ENCODE measurements around the gene P2RX3. TPM values are rescaled to one million over a fixed set of nuclear protein-coding genes. Genes with fewer than 3 reads are reported as not detected.

The P2RX3 gene
- total RNA-seq, 2 experiments from 2014 or later = not detected

DNA sequence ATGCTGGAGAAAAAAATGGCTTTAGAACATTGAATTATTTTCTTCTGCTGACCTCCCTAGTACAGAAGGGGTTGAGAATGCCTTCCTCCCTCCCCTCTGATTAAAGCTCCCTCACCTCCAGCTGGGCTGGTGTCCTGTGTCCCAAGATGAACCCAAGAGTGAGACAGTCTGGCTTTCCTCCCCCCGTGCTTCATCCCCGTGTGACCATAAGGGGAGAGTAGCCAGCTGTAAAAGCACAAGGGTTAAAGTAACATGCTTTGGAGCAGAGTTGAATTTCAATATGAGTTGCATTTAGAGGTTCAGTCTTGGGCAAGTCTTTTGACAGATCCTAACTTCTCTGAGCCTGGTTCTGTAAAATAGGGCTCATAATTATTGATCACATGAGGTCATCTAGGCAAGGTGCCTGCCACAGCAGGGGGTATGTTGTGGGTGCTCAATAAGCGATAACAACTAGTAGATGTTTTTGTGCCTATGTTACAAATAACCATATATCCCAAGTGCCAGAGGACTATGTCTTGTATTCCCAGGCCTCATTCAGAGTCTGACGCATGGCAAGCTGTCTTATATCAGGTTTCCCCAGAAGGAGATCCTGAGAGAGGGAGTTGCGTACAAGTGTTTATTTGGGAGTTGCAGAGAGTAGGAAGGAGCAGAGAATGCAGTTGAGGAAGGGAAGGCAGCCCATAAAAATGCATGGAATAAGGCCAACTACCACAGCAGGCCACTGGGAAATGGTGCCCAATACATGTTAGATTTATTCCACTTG is 48.2 kb downstream of the P2RX3 start:
- Mint-ChIP-seq H3K9me3 (no peaks in the 10 kb centered on the region), H3K36me3 (no peaks in the 10 kb centered on the region), H3K4me1 (ENCODE audit: low read depth) (no peaks in the 10 kb centered on the region), H3K27me3 (no peaks in the 10 kb centered on the region), H3K27ac (no peak overlapping the region), H3K4me3 (no peak overlapping the region)
- ChIA-PET CTCF (interaction anchor here (1.3 kb wide), 1 partner anchor 38 kb away, joined by 4 read pairs; no protein-coding TSS in a partner anchor), POLR2A (no interaction called here)
- intact Hi-C loops (cut with micrococcal nuclease) = no loop called here
- no peak for DNase-seq

DNA sequence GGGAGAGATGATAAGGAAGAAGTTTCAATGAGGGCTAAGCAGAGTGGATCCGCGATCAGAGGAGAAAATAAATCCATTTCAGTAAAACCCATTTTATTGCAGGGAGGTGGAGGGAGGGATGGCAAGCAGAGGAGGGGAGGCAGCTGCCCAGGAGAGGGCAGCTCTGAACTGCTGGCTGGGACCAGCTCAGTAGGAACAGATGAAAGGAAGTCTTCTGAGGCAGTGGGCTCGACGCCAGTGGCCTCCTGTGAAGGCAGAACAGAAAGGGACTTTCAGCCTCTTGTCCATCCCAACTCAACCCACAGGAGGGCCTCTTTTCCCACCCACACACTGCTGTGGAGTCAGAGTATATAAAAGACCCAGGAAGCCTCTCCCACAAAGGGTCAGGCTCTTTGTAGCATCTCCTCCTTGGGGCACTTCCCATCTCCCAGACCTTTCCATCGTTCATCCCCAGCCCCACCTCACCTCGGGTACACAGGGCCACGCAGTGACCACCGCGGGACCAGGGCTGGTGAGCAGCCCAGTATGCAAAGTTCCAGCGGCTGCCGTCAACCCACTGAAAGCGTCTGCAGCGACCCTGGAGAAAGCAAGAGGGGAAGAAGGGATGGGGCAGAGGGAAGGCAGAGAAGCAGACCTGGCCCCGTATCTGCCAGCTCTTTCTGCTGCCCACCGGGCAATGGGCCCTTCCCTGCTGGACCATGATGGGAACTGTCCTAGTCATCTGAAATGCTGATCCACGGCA is 49.3 kb downstream of the P2RX3 start:
- intact Hi-C loops (cut with micrococcal nuclease) = no loop called here
- no peak overlapping the region for H3K4me3 Mint-ChIP-seq
- no peaks in the 10 kb centered on the region for H3K36me3 Mint-ChIP-seq
- H3K9me3 Mint-ChIP-seq = no peaks in the 10 kb centered on the region
- no peak for DNase-seq
- H3K27me3 Mint-ChIP-seq = no peaks in the 10 kb centered on the region
- CTCF ChIA-PET = interaction anchor here (1.0 to 1.3 kb wide), 2 partner anchors 39 to 106 kb away, joined by 3 to 4 read pairs; no protein-coding TSS in a partner anchor
- no peak overlapping the region for H3K27ac Mint-ChIP-seq
- POLR2A ChIA-PET = no interaction called here
- H3K4me1 Mint-ChIP-seq (ENCODE audit: low read depth) = no peaks in the 10 kb centered on the region

DNA sequence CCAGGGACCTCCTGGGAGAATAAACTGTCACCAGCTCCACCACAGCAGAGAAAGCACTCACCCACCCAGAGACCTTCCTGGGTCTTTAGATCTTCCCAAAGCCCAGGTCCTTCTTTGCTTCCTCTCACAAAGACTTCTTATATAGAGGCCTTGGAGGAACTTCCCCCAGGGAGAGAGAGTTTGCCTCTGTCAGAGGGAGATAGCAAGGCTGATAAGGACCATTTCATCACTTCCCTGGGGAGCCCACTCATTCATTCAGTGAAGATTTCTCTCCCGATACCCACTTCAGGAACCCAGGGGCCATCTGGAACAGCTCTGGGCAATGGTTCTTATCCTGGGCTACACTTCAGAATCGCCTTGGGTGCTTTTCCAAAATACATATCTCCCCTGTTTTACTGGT is 52.4 kb downstream of the P2RX3 start, which contains the start of gene PRG2:
Gene PRG2 (minus strand): TSS at position 116 of the 400 bp plus-strand sequence. CDS start 706 bp downstream, outside the sequence.
- CTCF ChIA-PET = interaction anchor here (1.3 kb wide), 1 partner anchor 42 kb away, joined by 3 read pairs; no protein-coding TSS in a partner anchor
- Mint-ChIP-seq H3K9me3 (no peaks in the 10 kb centered on the region), H3K36me3 (no peaks in the 10 kb centered on the region), H3K27ac (no peak within 1 kb of the TSS), H3K4me1 (ENCODE audit: low read depth) (no peaks in the 10 kb centered on the region), H3K4me3 (no peak within 1 kb of the TSS), H3K27me3 (no peaks in the 10 kb centered on the region)
- POLR2A ChIA-PET = no interaction called here
- no peak for DNase-seq
- intact Hi-C loops (cut with micrococcal nuclease) = no loop called here

- ChIA-PET CTCF (interaction anchor here (1.3 kb wide), 1 partner anchor 42 kb away, joined by 3 read pairs; no protein-coding TSS in a partner anchor), POLR2A (no interaction called here)
- intact Hi-C loops (cut with micrococcal nuclease) = no loop called here
- Mint-ChIP-seq H3K9me3 (no peaks in the 10 kb centered on the region), H3K4me1 (ENCODE audit: low read depth) (no peaks in the 10 kb centered on the region), H3K36me3 (no peaks in the 10 kb centered on the region), H3K27me3 (no peaks in the 10 kb centered on the region), H3K27ac (no peak overlapping the region), H3K4me3 (no peak overlapping the region)
- no peak for DNase-seq
Observed at GRCh38 chr11:57391111-57391510, 53.0 kb downstream of the P2RX3 start.

DNA sequence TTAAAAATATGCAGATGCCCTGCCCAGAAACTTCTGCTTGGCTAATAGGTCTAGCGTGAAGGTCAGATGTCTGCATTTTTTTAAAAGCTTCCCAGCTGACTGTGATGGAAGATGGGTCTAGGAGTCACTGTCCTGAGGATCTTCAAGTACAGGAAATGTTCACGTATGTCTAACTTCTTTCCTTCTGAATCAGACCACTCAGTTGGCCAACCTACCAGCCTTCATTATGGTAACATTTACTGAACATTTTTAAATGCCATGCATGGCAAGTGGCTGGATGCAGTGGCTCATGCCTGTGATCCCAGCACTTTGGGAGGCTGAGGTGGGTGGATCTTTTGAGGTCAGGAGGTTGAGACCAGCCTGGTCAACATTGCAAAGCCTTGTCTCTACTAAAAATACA is 53.4 kb downstream of the P2RX3 start:
- no peaks in the 10 kb centered on the region for H3K36me3 Mint-ChIP-seq
- POLR2A ChIA-PET = no interaction called here
- H3K27ac Mint-ChIP-seq = no peak overlapping the region

GRCh38 chr11:57392066-57392762 is 54.1 kb downstream of the P2RX3 start:
- CTCF ChIA-PET = interaction anchor here (0.7 to 1.6 kb wide), 2 partner anchors 66 to 249 kb away, joined by 3 to 9 read pairs; no protein-coding TSS in a partner anchor
- Mint-ChIP-seq H3K9me3 (no peaks in the 10 kb centered on the region), H3K36me3 (no peaks in the 10 kb centered on the region), H3K4me1 (ENCODE audit: low read depth) (no peaks in the 10 kb centered on the region), H3K4me3 (no peak overlapping the region), H3K27me3 (no peaks in the 10 kb centered on the region), H3K27ac (no peak overlapping the region)
- intact Hi-C loops (cut with micrococcal nuclease) = no loop called here
- POLR2A ChIA-PET = interaction anchor here (2.9 kb wide), 1 partner anchor 14 kb away, joined by 7 read pairs; no protein-coding TSS in a partner anchor
- no peak for DNase-seq

More for the DNA sequence above, 53.4 kb downstream of the P2RX3 start:
- no peak for DNase-seq
- H3K4me3 Mint-ChIP-seq = no peak overlapping the region
- H3K27me3 Mint-ChIP-seq = no peaks in the 10 kb centered on the region
- CTCF ChIA-PET = interaction anchor here (0.7 to 1.3 kb wide), 2 partner anchors 43 to 250 kb away, joined by 3 read pairs; no protein-coding TSS in a partner anchor
- no peaks in the 10 kb centered on the region for H3K9me3 Mint-ChIP-seq
- intact Hi-C loops (cut with micrococcal nuclease) = no loop called here
- H3K4me1 Mint-ChIP-seq (ENCODE audit: low read depth) = no peaks in the 10 kb centered on the region

GRCh38 chr11:57392763-57393105 is 54.6 kb downstream of the P2RX3 start:
- no peak overlapping the region for H3K4me3 Mint-ChIP-seq
- no peaks in the 10 kb centered on the region for H3K9me3 Mint-ChIP-seq
- no peaks in the 10 kb centered on the region for H3K4me1 Mint-ChIP-seq (ENCODE audit: low read depth)
- no peaks in the 10 kb centered on the region for H3K27me3 Mint-ChIP-seq
- POLR2A ChIA-PET = interaction anchor here (2.9 kb wide), 1 partner anchor 14 kb away, joined by 7 read pairs; no protein-coding TSS in a partner anchor
- intact Hi-C loops (cut with micrococcal nuclease) = no loop called here
- no peaks in the 10 kb centered on the region for H3K36me3 Mint-ChIP-seq
- CTCF ChIA-PET = interaction anchor here (1.6 kb wide), 1 partner anchor 65 kb away, joined by 9 read pairs; no protein-coding TSS in a partner anchor
- no peak for DNase-seq
- no peak overlapping the region for H3K27ac Mint-ChIP-seq

DNA sequence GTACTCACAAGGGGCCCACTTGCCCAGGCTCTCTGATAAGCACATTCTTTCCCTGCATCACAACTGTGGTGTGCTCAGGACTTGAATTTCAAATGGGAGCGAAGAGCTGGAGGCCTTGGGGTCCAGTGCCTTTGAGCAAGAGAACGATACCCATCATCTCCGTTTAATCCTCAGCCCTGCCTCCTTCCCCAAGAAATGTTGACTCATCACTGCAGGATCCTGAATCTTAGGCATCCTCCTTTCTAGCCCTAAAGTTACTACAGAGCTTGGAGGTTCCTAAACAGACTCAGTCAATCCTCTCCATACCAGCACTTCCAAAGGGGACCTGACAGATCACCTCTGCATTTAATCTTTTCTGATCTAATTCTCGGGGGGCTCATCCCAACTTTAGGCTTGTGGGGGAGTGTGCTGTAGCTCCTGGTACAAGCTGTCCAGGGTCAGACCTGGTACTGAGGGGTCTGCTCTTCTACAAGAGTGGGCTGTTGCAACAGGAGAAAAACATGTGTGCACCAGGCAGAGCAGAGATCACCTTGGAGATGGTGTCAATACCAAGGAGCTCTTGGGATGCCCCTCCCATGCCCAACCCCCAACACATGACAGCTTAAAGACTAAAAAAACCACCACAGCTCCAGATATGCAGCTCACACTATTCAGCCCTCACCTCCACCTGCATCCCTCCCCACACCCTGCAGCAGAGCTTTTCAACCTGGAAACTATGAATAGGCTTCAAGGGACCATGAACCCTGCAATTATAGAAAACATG is 56.2 kb downstream of the P2RX3 start:
- Mint-ChIP-seq H3K4me1 (ENCODE audit: low read depth) (no peaks in the 10 kb centered on the region), H3K27ac (no peak overlapping the region), H3K27me3 (no peaks in the 10 kb centered on the region), H3K4me3 (no peak overlapping the region), H3K36me3 (no peaks in the 10 kb centered on the region), H3K9me3 (no peaks in the 10 kb centered on the region)
- intact Hi-C loops (cut with micrococcal nuclease) = no loop called here
- CTCF ChIA-PET = interaction anchor here (1.2 to 1.9 kb wide), 2 partner anchors 64 to 66 kb away, joined by 3 to 5 read pairs; partner anchors contain the start of gene RTN4RL2
- no peak for DNase-seq
- POLR2A ChIA-PET = interaction anchor here (2.9 kb wide), 1 partner anchor 12 kb away, joined by 7 read pairs; no protein-coding TSS in a partner anchor

- DNase-seq = no peak
- no peak overlapping the region for H3K4me3 Mint-ChIP-seq
- no peaks in the 10 kb centered on the region for H3K27me3 Mint-ChIP-seq
- intact Hi-C loops (cut with micrococcal nuclease) = loop anchor here (5.0 kb wide), 1 partner anchor 34 kb away; no protein-coding TSS in a partner anchor
- no peaks in the 10 kb centered on the region for H3K36me3 Mint-ChIP-seq
- POLR2A ChIA-PET = no interaction called here
- no peaks in the 10 kb centered on the region for H3K4me1 Mint-ChIP-seq (ENCODE audit: low read depth)
- CTCF ChIA-PET = interaction anchor here (0.6 to 2.4 kb wide), 4 partner anchors 50 to 97 kb away, joined by 3 to 7 read pairs (median 6); no protein-coding TSS in a partner anchor
- H3K9me3 Mint-ChIP-seq = no peaks in the 10 kb centered on the region
- H3K27ac Mint-ChIP-seq = no peak overlapping the region
Observed at GRCh38 chr11:57395905-57396623, 57.9 kb downstream of the P2RX3 start.

GRCh38 chr11:57396744-57397143 is 58.6 kb downstream of the P2RX3 start:
- no peak for DNase-seq
- ChIA-PET CTCF (interaction anchor here (2.0 to 2.4 kb wide), 2 partner anchors 51 to 97 kb away, joined by 7 read pairs; no protein-coding TSS in a partner anchor), POLR2A (interaction anchor here (1.5 kb wide), 1 partner anchor 118 kb away, joined by 3 read pairs; no protein-coding TSS in a partner anchor)
- Mint-ChIP-seq H3K9me3 (no peaks in the 10 kb centered on the region), H3K4me1 (ENCODE audit: low read depth) (no peaks in the 10 kb centered on the region), H3K4me3 (no peak overlapping the region), H3K27me3 (no peaks in the 10 kb centered on the region), H3K36me3 (no peaks in the 10 kb centered on the region), H3K27ac (no peak overlapping the region)
- intact Hi-C loops (cut with micrococcal nuclease) = loop anchor here (5.0 kb wide), 1 partner anchor 34 kb away; no protein-coding TSS in a partner anchor
